ENCODE measurements around the gene GPR21. TPM values are rescaled to one million over a fixed set of nuclear protein-coding genes. Genes with fewer than 3 reads are reported as not detected.

Gene GPR21
- total and polyA plus RNA-seq, 4 donors, result 0.03 to 6.1 (median 3.7) TPM; not detected in 1

GRCh38 chr9:123059472-123060220 is 26.2 kb downstream of the GPR21 start:
- DNase-seq, result no peak
- WGBS, 2 donors, result 97 to 98% methylated on average over 9 of the region's 9 CpGs

GRCh38 chr9:123061216-123061615 is 27.7 kb downstream of the GPR21 start:
- peaks cover 0 to 7% (median 2%) of the 10 kb centered on the region in 5 donors for H3K4me1 ChIP-seq (ENCODE audit: control insufficient read depth in 5 of 5, insufficient read depth in 5 of 5, low read length in 5 of 5)
- no peaks in the 10 kb centered on the region for H3K9me3 ChIP-seq (ENCODE audit: control insufficient read depth in 4 of 4, insufficient read depth in 3 of 4, low read length in 3 of 4)
- no peak for DNase-seq
- ATAC-seq (ENCODE audit: insufficient read depth, low FRiP score), result no peak
- peaks cover 1 to 9% (median 5%) of the 10 kb centered on the region in 4 donors for H3K36me3 ChIP-seq (ENCODE audit: control insufficient read depth in 4 of 4, insufficient read depth in 4 of 4, low read length in 4 of 4)
- TF ChIP-seq CTCF (IDR thresholded peaks at IDR 0.05; ENCODE audit: control extremely low read depth, extremely low read depth), result no peak
- H3K4me3 ChIP-seq, result no peak overlapping the region
- WGBS, 2 donors, result 97 to 99% methylated on average over 7 of the region's 7 CpGs
- H3K9ac ChIP-seq (ENCODE audit: insufficient read depth in 1 of 2, low read length in 2 of 2), result no peak overlapping the region
- H3K27me3 ChIP-seq (ENCODE audit: control insufficient read depth in 3 of 3, insufficient read depth in 3 of 3, low read length in 2 of 3), result no peaks in the 10 kb centered on the region
- no peak overlapping the region for H3K27ac ChIP-seq (ENCODE audit: low read depth in 1 of 2, low read length in 1 of 2)

More at GRCh38 chr9:123059472-123060220, 26.2 kb downstream of the GPR21 start:
- Histone ChIP-seq H3K9me3 (ENCODE audit: control insufficient read depth in 4 of 4, insufficient read depth in 3 of 4, low read length in 3 of 4) (no peaks in the 10 kb centered on the region), H3K4me1 (ENCODE audit: control insufficient read depth in 5 of 5, insufficient read depth in 5 of 5, low read length in 5 of 5) (peaks cover 0 to 7% (median 2%) of the 10 kb centered on the region in 5 donors), H3K27me3 (ENCODE audit: control insufficient read depth in 3 of 3, insufficient read depth in 3 of 3, low read length in 2 of 3) (no peaks in the 10 kb centered on the region), H3K36me3 (ENCODE audit: control insufficient read depth in 4 of 4, insufficient read depth in 4 of 4, low read length in 4 of 4) (peaks cover 0 to 5% (median 2%) of the 10 kb centered on the region in 4 donors), H3K4me3 (no peak overlapping the region), H3K9ac (ENCODE audit: insufficient read depth in 1 of 2, low read length in 2 of 2) (no peak overlapping the region), H3K27ac (ENCODE audit: low read depth in 1 of 2, low read length in 1 of 2) (no peak overlapping the region)
- ATAC-seq (ENCODE audit: insufficient read depth, low FRiP score), result no peak
- TF ChIP-seq CTCF (IDR thresholded peaks at IDR 0.05; ENCODE audit: control extremely low read depth, extremely low read depth), result no peak

GRCh38 chr9:123062351-123063176 is 29.1 kb downstream of the GPR21 start:
- Histone ChIP-seq H3K27ac (ENCODE audit: low read depth in 1 of 2, low read length in 1 of 2) (no peak overlapping the region), H3K4me1 (ENCODE audit: control insufficient read depth in 5 of 5, insufficient read depth in 5 of 5, low read length in 5 of 5) (peaks cover 0 to 7% (median 2%) of the 10 kb centered on the region in 5 donors), H3K9me3 (ENCODE audit: control insufficient read depth in 4 of 4, insufficient read depth in 3 of 4, low read length in 3 of 4) (no peaks in the 10 kb centered on the region), H3K27me3 (ENCODE audit: control insufficient read depth in 3 of 3, insufficient read depth in 3 of 3, low read length in 2 of 3) (no peaks in the 10 kb centered on the region), H3K36me3 (ENCODE audit: control insufficient read depth in 4 of 4, insufficient read depth in 4 of 4, low read length in 4 of 4) (peaks cover 8 to 19% (median 11%) of the 10 kb centered on the region in 4 donors), H3K4me3 (no peak overlapping the region), H3K9ac (ENCODE audit: insufficient read depth in 1 of 2, low read length in 2 of 2) (no peak overlapping the region)
- 86 to 92% methylated on average over 7 of the region's 7 CpGs for WGBS, 2 donors
- no peak for ATAC-seq (ENCODE audit: insufficient read depth, low FRiP score)
- TF ChIP-seq CTCF (IDR thresholded peaks at IDR 0.05; ENCODE audit: control extremely low read depth, extremely low read depth), result no peak
- DNase-seq, result no peak
